GM12878 (cell line): ENCODE measurements around the gene FAP. TPM values are rescaled to one million over a fixed set of nuclear protein-coding genes. Genes with fewer than 3 reads are reported as not detected.

Experiments used
- ATAC-seq: fragments of 200-7000 bp; cut with Tn5 transposase; 3 replicates; pipeline ENCODE4 v1.9.1; 2020; ENCODE audit warnings: mild to moderate bottlenecking, moderate library complexity
- BruUV-seq: library from RNA; stranded (reverse); fragments of 400-500 nt; replicated peaks from 2 replicates; lab custom pipeline; 2021; lab: Mats Ljungman, UMichigan
- CTCF ChIA-PET: fragments of 300-600 bp; sonication (Branson Sonifier 250); formaldehyde crosslinking; extraction: SDS; loops from one replicate; lab custom pipeline; 2021; ENCODE audit warnings: inconsistent platforms; lab: Yijun Ruan, JAX
- POLR2A ChIA-PET: fragments of 350-600 bp; formaldehyde crosslinking; extraction: SDS; loops from one replicate; lab custom pipeline; 2021; ENCODE audit warnings: inconsistent platforms; lab: Charles Lee
- RAD21 ChIA-PET: fragments of 300-600 bp; sonication (Branson Sonifier 250); formaldehyde crosslinking; loops from one replicate; lab custom pipeline; 2023; ENCODE audit warnings: antibody characterized with exemption; ENCODE audit not compliant: unreplicated experiment; lab: Charles Lee
- SMC1A ChIA-PET: fragments of 300-600 bp; sonication (Branson Sonifier 250); formaldehyde crosslinking; loops from one replicate; lab custom pipeline; 2023; ENCODE audit not compliant: unreplicated experiment, uncharacterized antibody; lab: Charles Lee
- DNase-seq: peaks from one replicate; pipeline ENCODE4 v3.0.0-alpha.2; 2011; ENCODE audit warnings: low read depth, low spot score
- FAIRE-seq: peaks from 3 replicates; lab custom pipeline; 2011; peaks lifted over from hg19 to GRCh38; lab: Jason Lieb, UNC
- H2AFZ ChIP-seq: 2 replicates; pipeline ENCODE4 v1.6.0; 2011; ENCODE audit warnings: low read depth, low read length, control low read depth; ENCODE audit not compliant: control insufficient read depth
- H3K27ac ChIP-seq: 2 replicates; pipeline ENCODE4 v1.5.1; 2011; ENCODE audit warnings: control low read depth; ENCODE audit not compliant: control insufficient read depth, insufficient read depth
- H3K27me3 ChIP-seq, 2 experiments: replicated peaks in 1 of 2; 2 replicates each; pipeline versions ENCODE4 v1.6.0 to v1.6.1; 2011; ENCODE audit warnings: low read length in 1 of 2; ENCODE audit not compliant: control insufficient read depth in 2 of 2, insufficient read depth in 2 of 2
- H3K36me3 ChIP-seq, 2 experiments: 2 replicates each; pipeline ENCODE4 v1.5.1; 2011; ENCODE audit warnings: low read length in 1 of 2; ENCODE audit not compliant: control insufficient read depth in 2 of 2, insufficient read depth in 2 of 2
- H3K4me1 ChIP-seq: 2 replicates; pipeline ENCODE4 v1.6.1; 2011; ENCODE audit warnings: mild to moderate bottlenecking, low read length, moderate library complexity, mixed read lengths; ENCODE audit not compliant: control insufficient read depth, insufficient read depth
- H3K4me2 ChIP-seq: 2 replicates; pipeline ENCODE4 v1.6.0; 2011; ENCODE audit warnings: control low read depth; ENCODE audit not compliant: control insufficient read depth, insufficient read depth
- H3K4me3 ChIP-seq: fragments of 200-600 bp; sonication (generic); 2 replicates; pipeline ENCODE4 v1.5.1; 2016
- H3K79me2 ChIP-seq: 2 replicates; pipeline ENCODE4 v1.6.0; 2011; ENCODE audit warnings: low read length; ENCODE audit not compliant: control insufficient read depth, insufficient read depth
- H3K9ac ChIP-seq: 2 replicates; pipeline ENCODE4 v1.8.0; 2011; ENCODE audit warnings: low read length, control low read depth, mixed read lengths; ENCODE audit not compliant: control insufficient read depth, insufficient read depth
- H3K9me3 ChIP-seq: replicated peaks from 3 replicates; pipeline ENCODE4 v1.5.1; 2011; ENCODE audit warnings: mild to moderate bottlenecking, low read length; ENCODE audit not compliant: control insufficient read depth, insufficient read depth
- H4K20me1 ChIP-seq: 2 replicates; pipeline ENCODE4 v1.6.0; 2011; ENCODE audit not compliant: control insufficient read depth, insufficient read depth
- ELK1 ChIP-seq: IDR thresholded peaks from 2 replicates; pipeline ENCODE4 v1.6.1; 2012; ENCODE audit warnings: low read depth, low read length, improper control_type of control experiment
- EZH2 ChIP-seq: IDR thresholded peaks from 2 replicates; pipeline ENCODE4 v1.6.1; 2012; ENCODE audit warnings: low read depth, mild to moderate bottlenecking, control low read depth, inconsistent platforms, low read length, borderline replicate concordance; ENCODE audit not compliant: control insufficient read depth
- FOXM1 ChIP-seq: IDR thresholded peaks from 2 replicates; pipeline ENCODE4 v1.6.1; 2012; ENCODE audit warnings: low read depth, mild to moderate bottlenecking, inconsistent platforms, low read length, moderate library complexity
- GABPA ChIP-seq: IDR thresholded peaks from 2 replicates; pipeline ENCODE4 v1.6.1; 2014; ENCODE audit warnings: antibody characterized with exemption, low read depth, mild to moderate bottlenecking, inconsistent platforms
- IRF5 ChIP-seq: fragments of 450-650 bp; IDR thresholded peaks from 2 replicates; pipeline ENCODE4 v1.6.1; 2017; ENCODE audit warnings: borderline replicate concordance
- JUND ChIP-seq: IDR thresholded peaks from 2 replicates; pipeline ENCODE4 v1.6.1; 2012; ENCODE audit warnings: low read depth, mild to moderate bottlenecking, low read length, improper control_type of control experiment, moderate library complexity
- RELA ChIP-seq: fragments of 450-650 bp; IDR thresholded peaks from 2 replicates; pipeline ENCODE4 v1.8.0; 2014; ENCODE audit warnings: borderline replicate concordance; ENCODE audit not compliant: partially characterized antibody
- TARDBP ChIP-seq: IDR thresholded peaks from 2 replicates; pipeline ENCODE4 v1.6.1; 2016; ENCODE audit warnings: borderline replicate concordance
- TCF3 ChIP-seq: IDR thresholded peaks from 2 replicates; pipeline ENCODE4 v1.6.1; 2012; ENCODE audit warnings: low read depth, mild to moderate bottlenecking, low read length, borderline replicate concordance; ENCODE audit not compliant: insufficient read depth
- ZNF207 ChIP-seq: fragments of 450-650 bp; IDR thresholded peaks from 2 replicates; pipeline ENCODE4 v1.6.1; 2014; ENCODE audit warnings: antibody characterized with exemption, mild to moderate bottlenecking, borderline replicate concordance
- ZZZ3 ChIP-seq: IDR thresholded peaks from 2 replicates; pipeline ENCODE4 v1.6.1; 2011; ENCODE audit warnings: low read depth; ENCODE audit not compliant: control insufficient read depth, insufficient read length
- WGBS: methylation state at CpG from one replicate; pipeline ENCODE4 v1.1.6; 2016; ENCODE audit warnings: low lambda C conversion rate; ENCODE audit not compliant: insufficient replicate concordance, insufficient coverage; ENCODE audit errors: missing lambda C conversion rate; 5-methylcytosine and 5-hydroxymethylcytosine counted together
- in situ Hi-C: fragments of 300-500 bp; cut with MboI; formaldehyde crosslinking; loops from 9 replicates; pipeline ENCODE4 v1.14.3; 2018; ENCODE audit warnings: mixed read lengths
- intact Hi-C: fragments of 100-400 bp; cut with micrococcal nuclease; formaldehyde crosslinking; loops from one replicate; pipeline ENCODE4 v1.14.2; 2022; ENCODE audit not compliant: unreplicated experiment
- polyA plus RNA-seq, 11 experiments: library from polyadenylated mRNA; depleted of rRNA in 4 of 11; unstranded in 6 of 11; stranded (reverse) in 5 of 11; fragments of >200 nt; fragmentation: Nextera tagmentation in 4 of 11; fragmentation: Illumina TruSeq in 1 of 11; extraction: Ambion mirVana in 4 of 11; extraction: Trizol in 1 of 11; gene quantifications; 1 replicate in 1 of 11; 2 replicates in 10 of 11; pipeline versions ENCODE4 v1.2.1 to v1.2.3, GENCODE V29; 2011 to 2016; ENCODE audit warnings: inconsistent platforms in 2 of 11, missing spikeins in 2 of 11, low read depth in 1 of 11
- total RNA-seq, 4 experiments: library from RNA; depleted of rRNA in 3 of 4; stranded (reverse); fragments of >200 nt in 3 of 4; fragmentation: Illumina TruSeq in 1 of 4; extraction: Trizol in 1 of 4; gene quantifications; 2 replicates each; pipeline versions ENCODE4 v1.2.1 to v1.2.3, GENCODE V29; 2013 to 2021
- TF ChIP-seq, protein P1 (sequence below): fragments of 450-650 bp; formaldehyde crosslinking; IDR thresholded peaks from 2 replicates; pipeline ENCODE4 v1.4.0; 2020; ENCODE audit warnings: mild to moderate bottlenecking, moderate library complexity
- TF ChIP-seq, protein P2 (sequence below): fragments of 450-650 bp; IDR thresholded peaks from 2 replicates; pipeline ENCODE4 v1.6.1; 2017; ENCODE audit warnings: mild to moderate bottlenecking, moderate library complexity

The FAP gene
- total and polyA plus RNA-seq, 10 of the 15 experiments (the other 5 are each of a cell fraction or from before 2014, with no cell fraction given): 0.16 TPM; not detected in 9

GRCh38 chr2:162280654-162281053 lies 37.4 kb upstream of the FAP start:
- H2AFZ ChIP-seq: no peak overlapping the region
- H3K9ac ChIP-seq: no peak overlapping the region
- H3K27me3 ChIP-seq: no peaks in the 10 kb centered on the region
- no peak overlapping the region for H3K27ac ChIP-seq
- SMC1A ChIA-PET: interaction anchor here (0.6 to 2.7 kb wide), 7 partner anchors 10 to 59 kb away, joined by 3 to 10 read pairs (median 4); no protein-coding TSS in a partner anchor
- intact Hi-C loops: no loop called here
- RAD21 ChIA-PET: interaction anchor here (0.7 to 1.9 kb wide), 3 partner anchors 17 to 58 kb away, joined by 3 to 6 read pairs (median 5); no protein-coding TSS in a partner anchor
- no peak for FAIRE-seq
- H3K36me3 ChIP-seq: peaks cover 4 to 18% of the 10 kb centered on the region in 2 experiments; a peak in 2 of 4 replicates
- H3K4me3 ChIP-seq: no peak overlapping the region
- no peaks in the 10 kb centered on the region for H4K20me1 ChIP-seq
- no peaks in the 10 kb centered on the region for H3K79me2 ChIP-seq
- no TSS peak for BruUV-seq
- H3K4me2 ChIP-seq: no peak overlapping the region
- ATAC-seq: no peak
- no peaks in the 10 kb centered on the region for H3K4me1 ChIP-seq
- in situ Hi-C loops: no loop called here
- CTCF ChIA-PET: interaction anchor here (1.0 to 13.1 kb wide), 9 partner anchors 9 to 67 kb away, joined by 3 to 172 read pairs (median 5); no protein-coding TSS in a partner anchor
- WGBS: 95% methylated on average over 1 of the region's 1 CpG
- DNase-seq: no peak
- H3K9me3 ChIP-seq: no peaks in the 10 kb centered on the region
- POLR2A ChIA-PET: interaction anchor here (0.9 kb wide), 1 partner anchor 17 kb away, joined by 3 read pairs; no protein-coding TSS in a partner anchor
- no peak for TF ChIP-seq TARDBP
- TF ChIP-seq JUND: no peak
- TF ChIP-seq GABPA: no peak
- TF ChIP-seq, protein P1, sequence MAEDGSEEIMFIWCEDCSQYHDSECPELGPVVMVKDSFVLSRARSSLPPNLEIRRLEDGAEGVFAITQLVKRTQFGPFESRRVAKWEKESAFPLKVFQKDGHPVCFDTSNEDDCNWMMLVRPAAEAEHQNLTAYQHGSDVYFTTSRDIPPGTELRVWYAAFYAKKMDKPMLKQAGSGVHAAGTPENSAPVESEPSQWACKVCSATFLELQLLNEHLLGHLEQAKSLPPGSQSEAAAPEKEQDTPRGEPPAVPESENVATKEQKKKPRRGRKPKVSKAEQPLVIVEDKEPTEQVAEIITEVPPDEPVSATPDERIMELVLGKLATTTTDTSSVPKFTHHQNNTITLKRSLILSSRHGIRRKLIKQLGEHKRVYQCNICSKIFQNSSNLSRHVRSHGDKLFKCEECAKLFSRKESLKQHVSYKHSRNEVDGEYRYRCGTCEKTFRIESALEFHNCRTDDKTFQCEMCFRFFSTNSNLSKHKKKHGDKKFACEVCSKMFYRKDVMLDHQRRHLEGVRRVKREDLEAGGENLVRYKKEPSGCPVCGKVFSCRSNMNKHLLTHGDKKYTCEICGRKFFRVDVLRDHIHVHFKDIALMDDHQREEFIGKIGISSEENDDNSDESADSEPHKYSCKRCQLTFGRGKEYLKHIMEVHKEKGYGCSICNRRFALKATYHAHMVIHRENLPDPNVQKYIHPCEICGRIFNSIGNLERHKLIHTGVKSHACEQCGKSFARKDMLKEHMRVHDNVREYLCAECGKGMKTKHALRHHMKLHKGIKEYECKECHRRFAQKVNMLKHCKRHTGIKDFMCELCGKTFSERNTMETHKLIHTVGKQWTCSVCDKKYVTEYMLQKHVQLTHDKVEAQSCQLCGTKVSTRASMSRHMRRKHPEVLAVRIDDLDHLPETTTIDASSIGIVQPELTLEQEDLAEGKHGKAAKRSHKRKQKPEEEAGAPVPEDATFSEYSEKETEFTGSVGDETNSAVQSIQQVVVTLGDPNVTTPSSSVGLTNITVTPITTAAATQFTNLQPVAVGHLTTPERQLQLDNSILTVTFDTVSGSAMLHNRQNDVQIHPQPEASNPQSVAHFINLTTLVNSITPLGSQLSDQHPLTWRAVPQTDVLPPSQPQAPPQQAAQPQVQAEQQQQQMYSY (CRISPR knock-in tag): no peak
- TF ChIP-seq ZZZ3: no peak
- no peak for TF ChIP-seq IRF5
- TF ChIP-seq ZNF207: no peak
- TF ChIP-seq, protein P2, sequence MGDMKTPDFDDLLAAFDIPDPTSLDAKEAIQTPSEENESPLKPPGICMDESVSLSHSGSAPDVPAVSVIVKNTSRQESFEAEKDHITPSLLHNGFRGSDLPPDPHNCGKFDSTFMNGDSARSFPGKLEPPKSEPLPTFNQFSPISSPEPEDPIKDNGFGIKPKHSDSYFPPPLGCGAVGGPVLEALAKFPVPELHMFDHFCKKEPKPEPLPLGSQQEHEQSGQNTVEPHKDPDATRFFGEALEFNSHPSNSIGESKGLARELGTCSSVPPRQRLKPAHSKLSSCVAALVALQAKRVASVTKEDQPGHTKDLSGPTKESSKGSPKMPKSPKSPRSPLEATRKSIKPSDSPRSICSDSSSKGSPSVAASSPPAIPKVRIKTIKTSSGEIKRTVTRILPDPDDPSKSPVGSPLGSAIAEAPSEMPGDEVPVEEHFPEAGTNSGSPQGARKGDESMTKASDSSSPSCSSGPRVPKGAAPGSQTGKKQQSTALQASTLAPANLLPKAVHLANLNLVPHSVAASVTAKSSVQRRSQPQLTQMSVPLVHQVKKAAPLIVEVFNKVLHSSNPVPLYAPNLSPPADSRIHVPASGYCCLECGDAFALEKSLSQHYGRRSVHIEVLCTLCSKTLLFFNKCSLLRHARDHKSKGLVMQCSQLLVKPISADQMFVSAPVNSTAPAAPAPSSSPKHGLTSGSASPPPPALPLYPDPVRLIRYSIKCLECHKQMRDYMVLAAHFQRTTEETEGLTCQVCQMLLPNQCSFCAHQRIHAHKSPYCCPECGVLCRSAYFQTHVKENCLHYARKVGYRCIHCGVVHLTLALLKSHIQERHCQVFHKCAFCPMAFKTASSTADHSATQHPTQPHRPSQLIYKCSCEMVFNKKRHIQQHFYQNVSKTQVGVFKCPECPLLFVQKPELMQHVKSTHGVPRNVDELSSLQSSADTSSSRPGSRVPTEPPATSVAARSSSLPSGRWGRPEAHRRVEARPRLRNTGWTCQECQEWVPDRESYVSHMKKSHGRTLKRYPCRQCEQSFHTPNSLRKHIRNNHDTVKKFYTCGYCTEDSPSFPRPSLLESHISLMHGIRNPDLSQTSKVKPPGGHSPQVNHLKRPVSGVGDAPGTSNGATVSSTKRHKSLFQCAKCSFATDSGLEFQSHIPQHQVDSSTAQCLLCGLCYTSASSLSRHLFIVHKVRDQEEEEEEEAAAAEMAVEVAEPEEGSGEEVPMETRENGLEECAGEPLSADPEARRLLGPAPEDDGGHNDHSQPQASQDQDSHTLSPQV: no peak
- TF ChIP-seq EZH2: no peak
- TF ChIP-seq TCF3: no peak
- TF ChIP-seq FOXM1: no peak
- TF ChIP-seq RELA: no peak
- TF ChIP-seq ELK1: no peak
